ENCODE measurements around the gene HMGCS2. TPM values are rescaled to one million over a fixed set of nuclear protein-coding genes. Genes with fewer than 3 reads are reported as not detected.

Gene HMGCS2
- total and polyA plus RNA-seq, 10 of the 15 experiments (the other 5 are each of a cell fraction or from before 2014, with no cell fraction given): 0.49 TPM; not detected in 9

- Histone ChIP-seq H3K9ac (ENCODE audit: control insufficient read depth, insufficient read depth, low read length) (no peak overlapping the region), H3K9me3 (replicated peaks; ENCODE audit: control insufficient read depth, insufficient read depth, low read length) (no peaks in the 10 kb centered on the region), H3K36me3 (ENCODE audit: control insufficient read depth in 2 of 2, insufficient read depth in 2 of 2, low read length in 1 of 2) (no peaks in the 10 kb centered on the region), H3K4me3 (no peak overlapping the region), H3K27ac (ENCODE audit: control insufficient read depth, insufficient read depth) (no peak overlapping the region), H3K27me3 (replicated peaks in 1 of 2; ENCODE audit: control insufficient read depth in 2 of 2, insufficient read depth in 2 of 2, low read length in 1 of 2) (no peaks in the 10 kb centered on the region), H3K79me2 (ENCODE audit: control insufficient read depth, insufficient read depth, low read length) (no peaks in the 10 kb centered on the region), H3K4me2 (ENCODE audit: control insufficient read depth, insufficient read depth) (no peak overlapping the region), H4K20me1 (ENCODE audit: control insufficient read depth, insufficient read depth) (no peaks in the 10 kb centered on the region), H3K4me1 (ENCODE audit: control insufficient read depth, insufficient read depth, low read length) (no peaks in the 10 kb centered on the region), H2AFZ (ENCODE audit: control insufficient read depth, low read depth, low read length) (no peak overlapping the region)
- CTCF ChIA-PET: no interaction called here
- SMC1A ChIA-PET (ENCODE audit: uncharacterized antibody, unreplicated experiment): no interaction called here
- RAD21 ChIA-PET (ENCODE audit: unreplicated experiment): no interaction called here
- TF ChIP-seq, protein P1, sequence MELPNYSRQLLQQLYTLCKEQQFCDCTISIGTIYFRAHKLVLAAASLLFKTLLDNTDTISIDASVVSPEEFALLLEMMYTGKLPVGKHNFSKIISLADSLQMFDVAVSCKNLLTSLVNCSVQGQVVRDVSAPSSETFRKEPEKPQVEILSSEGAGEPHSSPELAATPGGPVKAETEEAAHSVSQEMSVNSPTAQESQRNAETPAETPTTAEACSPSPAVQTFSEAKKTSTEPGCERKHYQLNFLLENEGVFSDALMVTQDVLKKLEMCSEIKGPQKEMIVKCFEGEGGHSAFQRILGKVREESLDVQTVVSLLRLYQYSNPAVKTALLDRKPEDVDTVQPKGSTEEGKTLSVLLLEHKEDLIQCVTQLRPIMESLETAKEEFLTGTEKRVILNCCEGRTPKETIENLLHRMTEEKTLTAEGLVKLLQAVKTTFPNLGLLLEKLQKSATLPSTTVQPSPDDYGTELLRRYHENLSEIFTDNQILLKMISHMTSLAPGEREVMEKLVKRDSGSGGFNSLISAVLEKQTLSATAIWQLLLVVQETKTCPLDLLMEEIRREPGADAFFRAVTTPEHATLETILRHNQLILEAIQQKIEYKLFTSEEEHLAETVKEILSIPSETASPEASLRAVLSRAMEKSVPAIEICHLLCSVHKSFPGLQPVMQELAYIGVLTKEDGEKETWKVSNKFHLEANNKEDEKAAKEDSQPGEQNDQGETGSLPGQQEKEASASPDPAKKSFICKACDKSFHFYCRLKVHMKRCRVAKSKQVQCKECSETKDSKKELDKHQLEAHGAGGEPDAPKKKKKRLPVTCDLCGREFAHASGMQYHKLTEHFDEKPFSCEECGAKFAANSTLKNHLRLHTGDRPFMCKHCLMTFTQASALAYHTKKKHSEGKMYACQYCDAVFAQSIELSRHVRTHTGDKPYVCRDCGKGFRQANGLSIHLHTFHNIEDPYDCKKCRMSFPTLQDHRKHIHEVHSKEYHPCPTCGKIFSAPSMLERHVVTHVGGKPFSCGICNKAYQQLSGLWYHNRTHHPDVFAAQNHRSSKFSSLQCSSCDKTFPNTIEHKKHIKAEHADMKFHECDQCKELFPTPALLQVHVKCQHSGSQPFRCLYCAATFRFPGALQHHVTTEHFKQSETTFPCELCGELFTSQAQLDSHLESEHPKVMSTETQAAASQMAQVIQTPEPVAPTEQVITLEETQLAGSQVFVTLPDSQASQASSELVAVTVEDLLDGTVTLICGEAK (IDR thresholded peaks at IDR 0.05; ENCODE audit: borderline replicate concordance): no peak
- no peak for TF ChIP-seq SMARCA5 (IDR thresholded peaks at IDR 0.05)
- no peak for TF ChIP-seq JUND (IDR thresholded peaks at IDR 0.05; ENCODE audit: low read depth, low read length)
- TF ChIP-seq RB1 (IDR thresholded peaks at IDR 0.05; ENCODE audit: borderline replicate concordance): no peak
- DNase-seq (ENCODE audit: low read depth, low spot score): no peak
- 14% methylated on average over 6 of the region's 6 CpGs for WGBS (ENCODE audit: insufficient coverage, insufficient replicate concordance, low lambda C conversion rate, missing lambda C conversion rate)
- intact Hi-C loops (cut with micrococcal nuclease; ENCODE audit: unreplicated experiment): no loop called here
- POLR2A ChIA-PET: no interaction called here
- in situ Hi-C loops (cut with MboI): no loop called here
- BruUV-seq (replicated peaks): no TSS peak
- no peak for ATAC-seq
- no peak for FAIRE-seq
Observed at GRCh38 chr1:119764220-119764619, 4.5 kb downstream of the HMGCS2 start.

DNA sequence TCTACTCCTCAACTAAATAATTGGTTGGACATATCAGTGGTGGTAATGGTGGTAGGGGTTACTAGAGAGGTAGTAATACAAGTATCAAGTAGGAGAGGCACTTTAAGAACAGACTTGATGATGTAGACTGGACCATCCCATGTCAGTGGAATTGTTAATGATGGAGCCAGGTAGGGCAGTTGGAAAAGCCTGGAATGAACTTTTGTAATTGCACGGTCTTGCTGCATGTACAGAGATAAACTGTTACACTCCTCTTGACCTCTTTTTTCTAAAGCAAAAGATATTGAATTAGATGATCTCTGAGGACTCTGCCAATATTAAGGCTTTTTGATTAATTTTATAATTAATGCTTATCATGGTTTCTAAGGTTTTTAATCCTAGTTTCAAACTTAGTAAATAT lies 5.8 kb downstream of the HMGCS2 start:
- H3K9me3 ChIP-seq (replicated peaks; ENCODE audit: control insufficient read depth, insufficient read depth, low read length): no peaks in the 10 kb centered on the region
- FAIRE-seq: no peak
- ChIA-PET POLR2A (no interaction called here), SMC1A (ENCODE audit: uncharacterized antibody, unreplicated experiment) (no interaction called here), CTCF (no interaction called here), RAD21 (ENCODE audit: unreplicated experiment) (no interaction called here)
- DNase-seq (ENCODE audit: low read depth, low spot score): no peak
- H4K20me1 ChIP-seq (ENCODE audit: control insufficient read depth, insufficient read depth): no peaks in the 10 kb centered on the region
- H3K79me2 ChIP-seq (ENCODE audit: control insufficient read depth, insufficient read depth, low read length): no peaks in the 10 kb centered on the region
- in situ Hi-C loops (cut with MboI) (no loop called here), intact Hi-C loops (cut with micrococcal nuclease; ENCODE audit: unreplicated experiment) (no loop called here)
- H3K27ac ChIP-seq (ENCODE audit: control insufficient read depth, insufficient read depth): no peak overlapping the region
- WGBS (ENCODE audit: insufficient coverage, insufficient replicate concordance, low lambda C conversion rate, missing lambda C conversion rate): 5% methylated on average over 1 of the region's 1 CpG
- no peak overlapping the region for H3K9ac ChIP-seq (ENCODE audit: control insufficient read depth, insufficient read depth, low read length)
- H3K4me1 ChIP-seq (ENCODE audit: control insufficient read depth, insufficient read depth, low read length): no peaks in the 10 kb centered on the region
- H3K4me2 ChIP-seq (ENCODE audit: control insufficient read depth, insufficient read depth): no peak overlapping the region
- no peak overlapping the region for H2AFZ ChIP-seq (ENCODE audit: control insufficient read depth, low read depth, low read length)
- TF ChIP-seq POLR2A (IDR thresholded peaks at IDR 0.05; ENCODE audit: low read depth, low read length) (no peak), MXI1 (IDR thresholded peaks at IDR 0.05; ENCODE audit: low read depth, low read length) (no peak), TCF12 (IDR thresholded peaks at IDR 0.05; ENCODE audit: low read depth, low read length) (no peak), SMAD5 (IDR thresholded peaks at IDR 0.05; ENCODE audit: low read depth) (no peak), RELA (IDR thresholded peaks at IDR 0.05; ENCODE audit: borderline replicate concordance, partially characterized antibody) (no peak)
- TF ChIP-seq, protein P2, sequence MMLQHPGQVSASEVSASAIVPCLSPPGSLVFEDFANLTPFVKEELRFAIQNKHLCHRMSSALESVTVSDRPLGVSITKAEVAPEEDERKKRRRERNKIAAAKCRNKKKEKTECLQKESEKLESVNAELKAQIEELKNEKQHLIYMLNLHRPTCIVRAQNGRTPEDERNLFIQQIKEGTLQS (IDR thresholded peaks at IDR 0.05; ENCODE audit: borderline replicate concordance, extremely low read depth, low read depth, low read length): no peak
- BruUV-seq (replicated peaks): no TSS peak
- H3K36me3 ChIP-seq (ENCODE audit: control insufficient read depth in 2 of 2, insufficient read depth in 2 of 2, low read length in 1 of 2): no peaks in the 10 kb centered on the region
- no peak overlapping the region for H3K4me3 ChIP-seq
- no peak for ATAC-seq
- H3K27me3 ChIP-seq (replicated peaks in 1 of 2; ENCODE audit: control insufficient read depth in 2 of 2, insufficient read depth in 2 of 2, low read length in 1 of 2): no peaks in the 10 kb centered on the region
